IMR-90 (cell line): ENCODE measurements around the gene RNF180. TPM values are rescaled to one million over a fixed set of nuclear protein-coding genes. Genes with fewer than 3 reads are reported as not detected.

Experiments used
- ATAC-seq: fragments of 200-7000 bp; cut with Tn5 transposase; 2 replicates; pipeline ENCODE4 v1.9.1; 2020; ENCODE audit warnings: low read depth, mild to moderate bottlenecking, moderate library complexity
- BruUV-seq: library from RNA; stranded (reverse); fragments of 400-500 nt; replicated peaks from 2 replicates; lab custom pipeline; 2021; lab: Mats Ljungman, UMichigan
- CTCF ChIA-PET: fragments of 300-600 bp; formaldehyde crosslinking; extraction: SDS; loops from one replicate; lab custom pipeline; 2021; ENCODE audit warnings: antibody characterized with exemption; lab: Yijun Ruan, JAX
- POLR2A ChIA-PET: fragments of 300-600 bp; sonication (Branson Sonifier 250); formaldehyde crosslinking; loops from one replicate; lab custom pipeline; 2022; ENCODE audit warnings: antibody characterized with exemption; ENCODE audit not compliant: unreplicated experiment; lab: Charles Lee
- DNase-seq: peaks from one replicate; pipeline ENCODE4 v3.0.0; 2013
- H2AFZ ChIP-seq: replicated peaks from 2 replicates; pipeline ENCODE3; 2013; ENCODE audit warnings: low read length, mild to moderate bottlenecking; ENCODE audit not compliant: poor library complexity
- H2AK5ac ChIP-seq: 2 replicates; pipeline ENCODE4 v1.6.1; 2013; ENCODE audit warnings: low read depth, low read length, inconsistent platforms
- H2AK9ac ChIP-seq: replicated peaks from 2 replicates; pipeline ENCODE3; 2013; ENCODE audit warnings: mild to moderate bottlenecking, low read depth, low read length, moderate library complexity; ENCODE audit not compliant: poor library complexity
- H2BK120ac ChIP-seq: 2 replicates; pipeline ENCODE4 v1.6.1; 2013; ENCODE audit warnings: low read depth, low read length, inconsistent platforms
- H2BK15ac ChIP-seq: 3 replicates; pipeline ENCODE4 v1.6.1; 2013; ENCODE audit warnings: low read depth, low read length, inconsistent platforms
- H2BK20ac ChIP-seq: 2 replicates; pipeline ENCODE4 v1.6.1; 2013; ENCODE audit warnings: low read depth, mild to moderate bottlenecking, inconsistent platforms, low read length, moderate library complexity
- H2BK5ac ChIP-seq: 2 replicates; pipeline ENCODE4 v1.6.1; 2013; ENCODE audit warnings: mild to moderate bottlenecking, low read depth, low read length, inconsistent platforms; ENCODE audit not compliant: poor library complexity, severe bottlenecking
- H3K14ac ChIP-seq: replicated peaks from 2 replicates; pipeline ENCODE4 v1.6.1; 2013; ENCODE audit warnings: low read depth, low read length, inconsistent platforms
- H3K18ac ChIP-seq: 2 replicates; pipeline ENCODE4 v1.6.1; 2013; ENCODE audit warnings: low read depth, low read length, control low read depth
- H3K23ac ChIP-seq: 2 replicates; pipeline ENCODE4 v1.6.1; 2013; ENCODE audit warnings: low read depth, low read length, inconsistent platforms
- H3K27ac ChIP-seq: 2 replicates; pipeline ENCODE4 v1.5.1; 2013; ENCODE audit warnings: mild to moderate bottlenecking, control low read depth, low read length; ENCODE audit not compliant: insufficient read depth
- H3K27me3 ChIP-seq: 2 replicates; pipeline ENCODE4 v1.6.1; 2013; ENCODE audit warnings: low read length; ENCODE audit not compliant: control insufficient read depth, insufficient read depth
- H3K36me3 ChIP-seq: 2 replicates; pipeline ENCODE4 v1.6.1; 2013; ENCODE audit warnings: low read length, mixed read lengths; ENCODE audit not compliant: control insufficient read depth, insufficient read depth
- H3K4ac ChIP-seq: 2 replicates; pipeline ENCODE4 v1.6.1; 2013; ENCODE audit warnings: low read depth, low read length, inconsistent platforms
- H3K4me1 ChIP-seq: 2 replicates; pipeline ENCODE4 v1.6.1; 2013; ENCODE audit warnings: low read length, mixed read lengths; ENCODE audit not compliant: control insufficient read depth, insufficient read depth
- H3K4me2 ChIP-seq: 2 replicates; pipeline ENCODE4 v1.6.1; 2013; ENCODE audit warnings: low read depth, mild to moderate bottlenecking, control low read depth, low read length, moderate library complexity
- H3K4me3 ChIP-seq: 2 replicates; pipeline ENCODE4 v1.5.1; 2013; ENCODE audit warnings: low read depth, mild to moderate bottlenecking, control low read depth, low read length, moderate library complexity; ENCODE audit not compliant: insufficient read depth
- H3K56ac ChIP-seq: 2 replicates; pipeline ENCODE4 v1.6.1; 2013; ENCODE audit warnings: low read length, inconsistent platforms; ENCODE audit not compliant: insufficient read depth; ENCODE audit errors: extremely low read depth
- H3K79me1 ChIP-seq, 2 experiments: 2 replicates each; pipeline ENCODE4 v1.6.1; 2013; ENCODE audit warnings: low read length in 2 of 2, inconsistent platforms in 1 of 2, low read depth in 1 of 2
- H3K9ac ChIP-seq: 2 replicates; pipeline ENCODE4 v1.6.1; 2013; ENCODE audit warnings: low read depth, low read length, control low read depth
- H3K9me1 ChIP-seq: 2 replicates; pipeline ENCODE4 v1.6.1; 2013; ENCODE audit warnings: low read length, inconsistent platforms; ENCODE audit not compliant: insufficient read depth
- H3K9me3 ChIP-seq: 2 replicates; pipeline ENCODE4 v1.6.1; 2013; ENCODE audit warnings: low read length; ENCODE audit not compliant: control insufficient read depth, insufficient read depth
- H4K20me1 ChIP-seq: 2 replicates; pipeline ENCODE4 v1.6.1; 2013; ENCODE audit warnings: low read length, inconsistent platforms; ENCODE audit not compliant: insufficient read depth
- H4K5ac ChIP-seq: 2 replicates; pipeline ENCODE4 v1.6.1; 2013; ENCODE audit warnings: mild to moderate bottlenecking, low read depth, low read length, control low read depth
- H4K8ac ChIP-seq, 2 experiments: 2 replicates each; pipeline ENCODE4 v1.6.1; 2013; ENCODE audit warnings: low read depth in 2 of 2, low read length in 2 of 2, control low read depth in 1 of 2, inconsistent platforms in 1 of 2
- H4K91ac ChIP-seq: 2 replicates; pipeline ENCODE4 v1.6.1; 2013; ENCODE audit warnings: low read depth, low read length, inconsistent platforms; ENCODE audit not compliant: insufficient read depth
- BHLHE40 ChIP-seq: fragments of 150-350 bp; IDR thresholded peaks from 2 replicates; pipeline ENCODE4 v1.6.1; 2016; ENCODE audit warnings: mild to moderate bottlenecking, low read depth, low read length
- FOS ChIP-seq: fragments of 150-350 bp; IDR thresholded peaks from 2 replicates; pipeline ENCODE4 v1.6.1; 2016; ENCODE audit warnings: low read depth, low read length
- NFE2L2 ChIP-seq: fragments of 150-350 bp; IDR thresholded peaks from 2 replicates; pipeline ENCODE4 v1.6.1; 2016; ENCODE audit warnings: low read depth, mild to moderate bottlenecking, low read length
- POLR2A ChIP-seq: IDR thresholded peaks from 2 replicates; pipeline ENCODE4 v1.6.1; 2012; ENCODE audit warnings: mild to moderate bottlenecking, low read depth, low read length
- RCOR1 ChIP-seq: IDR thresholded peaks from 2 replicates; pipeline ENCODE4 v1.6.1; 2012; ENCODE audit warnings: mild to moderate bottlenecking, low read length, improper control_type of control experiment; ENCODE audit not compliant: insufficient replicate concordance
- SMC3 ChIP-seq: fragments of 150-350 bp; IDR thresholded peaks from 2 replicates; pipeline ENCODE4 v1.6.1; 2016; ENCODE audit warnings: low read depth, mild to moderate bottlenecking, antibody characterized with exemption, low read length, moderate library complexity
- USF2 ChIP-seq: fragments of 150-350 bp; IDR thresholded peaks from 2 replicates; pipeline ENCODE4 v1.6.1; 2017; ENCODE audit warnings: mild to moderate bottlenecking, antibody characterized with exemption, low read length, low read depth
- WGBS, 2 experiments: methylation state at CpG; one replicate each; pipeline versions ENCODE4 v1.1.5 to v1.1.7; 2013; ENCODE audit warnings: missing lambda C conversion rate in 2 of 2; ENCODE audit not compliant: insufficient read length in 1 of 2; ENCODE audit errors: extremely low coverage in 2 of 2; 5-methylcytosine and 5-hydroxymethylcytosine counted together
- dilution Hi-C: fragments of 300-500 bp; cut with HindIII; formaldehyde crosslinking; loops from one replicate; pipeline ENCODE4 v1.14.3; 2018; ENCODE audit warnings: low sequenced_read_pairs; ENCODE audit not compliant: unreplicated experiment
- in situ Hi-C: fragments of 300-500 bp; cut with MboI; formaldehyde crosslinking; loops from 3 replicates; pipeline ENCODE4 v1.14.3; 2019; ENCODE audit warnings: low sequenced_read_pairs, inconsistent platforms, mixed read lengths
- intact Hi-C: fragments of 100-400 bp; cut with micrococcal nuclease; formaldehyde crosslinking; loops from 2 replicates; pipeline ENCODE4 v1.10.0; 2022
- polyA plus RNA-seq, 3 experiments: library from polyadenylated mRNA; depleted of rRNA; stranded (reverse); fragments of >200 nt; gene quantifications; 2 replicates each; pipeline ENCODE4 v1.2.3, GENCODE V29; 2012; ENCODE audit warnings: low replicate concordance in 1 of 3
- total RNA-seq: library from RNA; depleted of rRNA; stranded (reverse); fragments of >200 nt; gene quantifications from 2 replicates; pipeline ENCODE4 v1.2.3, GENCODE V29; 2012
- TF ChIP-seq, protein P1 (sequence below): fragments of 150-350 bp; IDR thresholded peaks from 2 replicates; pipeline ENCODE4 v1.6.1; 2016; ENCODE audit warnings: low read depth, mild to moderate bottlenecking, low read length, moderate library complexity, borderline replicate concordance

The RNF180 gene
- total and polyA plus RNA-seq, 2 of the 4 experiments (the other 2 are of a cell fraction), result 0.02 to 0.36 TPM

DNA sequence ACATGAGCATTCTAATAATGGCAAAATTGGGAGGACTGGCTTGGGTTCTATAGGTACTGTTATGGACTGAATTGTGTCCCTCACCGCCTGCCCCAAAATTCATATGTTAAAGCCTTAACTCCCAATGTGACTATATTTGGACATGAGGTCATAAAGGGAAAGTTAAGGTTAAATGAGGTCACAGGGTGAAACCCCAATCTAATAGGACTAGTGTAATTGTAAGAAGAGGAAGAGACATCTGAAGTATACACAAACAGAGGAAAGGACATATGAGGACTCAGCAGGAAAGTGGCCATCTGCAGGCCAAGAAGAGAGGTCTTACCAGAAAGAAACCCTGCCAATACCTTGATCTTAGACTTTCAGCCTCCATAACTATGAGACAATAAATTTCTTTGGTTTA lies 23.1 kb downstream of the RNF180 start:
- Histone ChIP-seq H3K27me3 (no peaks in the 10 kb centered on the region), H3K18ac (no peak overlapping the region), H2BK20ac (no peak overlapping the region), H2AK9ac (no peak overlapping the region), H2BK120ac (no peak overlapping the region), H3K56ac (no peak overlapping the region), H3K9ac (no peak overlapping the region), H4K91ac (no peak overlapping the region), H3K4me3 (no peak overlapping the region), H3K14ac (no peak overlapping the region), H2BK15ac (no peak overlapping the region), H2AFZ (no peak overlapping the region), H3K9me3 (no peaks in the 10 kb centered on the region), H3K4me2 (no peak overlapping the region), H4K20me1 (no peaks in the 10 kb centered on the region), H3K9me1 (no peaks in the 10 kb centered on the region), H3K27ac (no peak overlapping the region), H3K79me1 (no peaks in the 10 kb centered on the region), H3K36me3 (no peaks in the 10 kb centered on the region), H2AK5ac (no peak overlapping the region), H3K23ac (no peak overlapping the region), H3K4ac (no peak overlapping the region), H4K5ac (no peak overlapping the region), H2BK5ac (no peak overlapping the region), H3K4me1 (no peaks in the 10 kb centered on the region), H4K8ac (no peak overlapping the region)
- intact Hi-C loops (no loop called here), dilution Hi-C loops (no loop called here), in situ Hi-C loops (no loop called here)
- DNase-seq (no peak), ATAC-seq (no peak)
- BruUV-seq, result no TSS peak
- no CpG with 5 or more reads among the region's 1 CpG for WGBS, 2 experiments
- ChIA-PET POLR2A (no interaction called here), CTCF (no interaction called here)
- TF ChIP-seq USF2, result no peak
- TF ChIP-seq POLR2A, result no peak
- no peak for TF ChIP-seq SMC3
- TF ChIP-seq BHLHE40, result no peak
- TF ChIP-seq, protein P1, sequence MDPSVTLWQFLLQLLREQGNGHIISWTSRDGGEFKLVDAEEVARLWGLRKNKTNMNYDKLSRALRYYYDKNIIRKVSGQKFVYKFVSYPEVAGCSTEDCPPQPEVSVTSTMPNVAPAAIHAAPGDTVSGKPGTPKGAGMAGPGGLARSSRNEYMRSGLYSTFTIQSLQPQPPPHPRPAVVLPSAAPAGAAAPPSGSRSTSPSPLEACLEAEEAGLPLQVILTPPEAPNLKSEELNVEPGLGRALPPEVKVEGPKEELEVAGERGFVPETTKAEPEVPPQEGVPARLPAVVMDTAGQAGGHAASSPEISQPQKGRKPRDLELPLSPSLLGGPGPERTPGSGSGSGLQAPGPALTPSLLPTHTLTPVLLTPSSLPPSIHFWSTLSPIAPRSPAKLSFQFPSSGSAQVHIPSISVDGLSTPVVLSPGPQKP, result no peak
- no peak for TF ChIP-seq RCOR1
- TF ChIP-seq FOS, result no peak
- TF ChIP-seq NFE2L2, result no peak
